NCI-H524 treated with DMSO at 0.1 percent for 48 hours (cell line): Measurements from ENCODE around the gene DCN.
"Not testable (repeated sequence)": the region's sequence is repeated elsewhere in the genome, so short reads cannot be mapped to it uniquely, and the experiment has no call there.

Experiments
- DNase-seq: peaks from one replicate; lab custom pipeline; 2025; lab: John Stamatoyannopoulos, UW

The DCN gene, protein sequence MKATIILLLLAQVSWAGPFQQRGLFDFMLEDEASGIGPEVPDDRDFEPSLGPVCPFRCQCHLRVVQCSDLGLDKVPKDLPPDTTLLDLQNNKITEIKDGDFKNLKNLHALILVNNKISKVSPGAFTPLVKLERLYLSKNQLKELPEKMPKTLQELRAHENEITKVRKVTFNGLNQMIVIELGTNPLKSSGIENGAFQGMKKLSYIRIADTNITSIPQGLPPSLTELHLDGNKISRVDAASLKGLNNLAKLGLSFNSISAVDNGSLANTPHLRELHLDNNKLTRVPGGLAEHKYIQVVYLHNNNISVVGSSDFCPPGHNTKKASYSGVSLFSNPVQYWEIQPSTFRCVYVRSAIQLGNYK

GRCh38 chr12:91182636-91183455 lies at the start of gene DCN:
DCN (minus strand) TSS chr12:91182817; CDS start chr12:91178552, 4,265 bp downstream.
- DNase-seq = no peak

- no peak for DNase-seq
Measured at GRCh38 chr12:91230841-91231240, 48.2 kb upstream of the DCN start.

- DNase-seq = no peak
Measured at GRCh38 chr12:91226951-91227350, 44.3 kb upstream of the DCN start.

DNA sequence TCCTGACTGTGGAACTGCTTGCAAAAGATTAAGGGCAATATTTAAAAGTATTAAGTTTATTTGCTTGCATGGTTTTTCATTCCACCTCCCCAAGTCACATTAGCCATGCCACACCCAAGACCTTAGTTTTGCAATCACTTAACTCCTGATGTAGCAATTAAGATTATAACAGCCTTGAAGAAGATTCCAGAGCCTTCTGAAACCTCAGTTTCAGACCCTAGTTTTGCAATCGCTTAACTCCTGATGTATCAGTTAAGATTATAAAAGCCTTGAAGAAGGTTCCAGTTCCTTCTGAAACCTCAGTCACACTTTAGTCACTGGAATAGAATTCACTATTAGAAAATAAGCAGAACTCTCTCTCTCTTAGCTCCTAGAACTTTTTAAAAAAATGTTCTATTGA lies 42.7 kb upstream of the DCN start:
- DNase-seq = no peak

- no peak for DNase-seq
Measured at GRCh38 chr12:91224401-91224800, 41.8 kb upstream of the DCN start.

DNA sequence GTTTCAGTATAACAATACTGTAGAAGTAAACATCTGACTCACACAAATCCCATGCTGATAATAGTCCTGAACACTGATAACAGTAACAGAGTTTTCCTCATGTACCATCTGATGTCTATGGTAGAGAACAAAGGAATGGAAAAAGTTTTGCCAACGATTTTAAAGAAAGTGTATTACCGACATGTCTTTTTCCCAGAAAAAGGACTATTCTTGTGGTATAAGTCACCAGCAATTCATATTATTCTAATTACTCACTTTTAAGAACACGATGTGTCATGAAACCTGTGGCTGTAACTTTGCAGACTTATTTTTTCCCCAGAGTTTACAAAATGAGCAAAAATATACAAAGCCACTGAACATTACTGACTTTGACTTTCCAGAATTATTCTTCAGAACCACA lies 40.1 kb upstream of the DCN start:
- no peak for DNase-seq

DNA sequence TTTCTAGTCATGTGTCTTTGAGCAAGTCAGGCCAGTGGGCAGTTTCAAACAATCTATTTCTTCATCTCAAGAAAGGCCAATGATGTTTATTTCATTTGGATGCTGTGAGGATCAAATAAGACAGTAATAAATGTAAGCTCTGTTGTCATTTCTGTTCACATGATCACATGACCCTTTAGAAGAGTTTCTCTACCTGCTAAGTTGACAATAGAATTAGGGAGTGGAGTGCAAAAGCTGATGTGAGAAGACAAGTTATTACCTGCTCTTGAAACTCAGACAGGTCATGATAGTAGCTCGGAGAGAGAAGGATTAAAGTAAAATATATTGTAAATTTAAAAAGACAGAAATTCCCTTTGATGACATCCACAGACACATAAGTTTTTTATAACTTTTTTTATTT lies 37.3 kb upstream of the DCN start:
- no peak for DNase-seq

DNA sequence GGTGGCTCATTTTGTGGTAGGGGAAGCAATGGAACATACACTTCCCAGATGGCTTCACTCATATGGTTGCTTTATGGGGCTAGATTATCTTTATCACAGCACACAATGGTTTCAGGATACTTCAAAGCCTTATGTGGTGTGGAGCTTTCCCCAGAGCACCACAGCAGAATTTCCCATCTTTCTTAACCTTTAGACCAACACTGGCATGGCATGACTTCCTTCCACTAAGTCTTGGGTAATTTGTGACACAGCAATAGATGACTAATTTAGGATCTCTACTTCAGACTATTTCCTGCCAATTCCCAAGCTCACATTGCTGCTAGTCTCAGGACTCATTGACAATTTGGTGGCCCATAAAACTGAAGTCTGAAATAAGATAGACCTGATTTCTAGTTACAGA lies 36.9 kb upstream of the DCN start:
- no peak for DNase-seq

GRCh38 chr12:91216871-91217270 lies 34.3 kb upstream of the DCN start:
- DNase-seq = no peak

GRCh38 chr12:91215940-91216454 lies 33.4 kb upstream of the DCN start:
- no peak for DNase-seq

GRCh38 chr12:91211866-91212265 lies 29.2 kb upstream of the DCN start:
- no peak for DNase-seq

DNA sequence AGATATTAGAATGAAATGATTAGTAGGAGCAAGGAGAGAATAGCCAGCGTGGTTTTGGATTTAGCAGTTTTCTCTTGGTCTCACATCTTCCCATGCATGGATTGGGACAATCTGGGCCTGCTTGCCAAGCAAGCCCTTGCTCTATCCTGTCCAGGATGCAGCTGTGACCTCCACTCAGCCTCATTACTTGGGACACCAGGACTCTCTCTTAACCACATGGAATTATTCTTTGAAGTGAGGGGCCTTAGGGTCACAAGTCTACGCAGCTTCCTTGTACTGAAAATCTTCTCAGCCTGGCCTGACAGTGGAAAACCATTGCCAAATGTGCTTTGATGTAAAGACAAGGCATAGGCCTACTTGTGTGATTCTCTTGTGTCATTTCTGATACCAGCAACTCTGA lies 28.0 kb upstream of the DCN start:
- no peak for DNase-seq

DNA sequence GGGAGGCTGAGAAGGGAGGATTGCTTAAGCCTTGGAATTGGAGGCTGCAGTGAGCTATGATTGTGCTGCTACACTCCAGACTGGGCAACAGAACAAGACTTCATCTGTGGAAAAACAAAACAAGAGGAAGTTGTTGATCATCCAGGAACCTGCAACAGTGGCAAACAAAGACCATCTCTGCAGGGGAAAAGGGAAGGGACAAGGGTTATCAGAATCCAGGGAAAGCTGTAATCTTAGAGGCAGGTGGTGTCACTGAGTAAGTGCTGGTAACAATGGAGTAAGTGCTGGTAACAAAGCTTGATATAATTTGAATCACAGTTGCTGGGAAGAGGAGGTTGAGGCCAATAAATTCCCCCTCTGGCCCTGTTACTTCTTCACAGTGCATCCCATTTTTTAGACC lies 27.5 kb upstream of the DCN start:
- no peak for DNase-seq

DNA sequence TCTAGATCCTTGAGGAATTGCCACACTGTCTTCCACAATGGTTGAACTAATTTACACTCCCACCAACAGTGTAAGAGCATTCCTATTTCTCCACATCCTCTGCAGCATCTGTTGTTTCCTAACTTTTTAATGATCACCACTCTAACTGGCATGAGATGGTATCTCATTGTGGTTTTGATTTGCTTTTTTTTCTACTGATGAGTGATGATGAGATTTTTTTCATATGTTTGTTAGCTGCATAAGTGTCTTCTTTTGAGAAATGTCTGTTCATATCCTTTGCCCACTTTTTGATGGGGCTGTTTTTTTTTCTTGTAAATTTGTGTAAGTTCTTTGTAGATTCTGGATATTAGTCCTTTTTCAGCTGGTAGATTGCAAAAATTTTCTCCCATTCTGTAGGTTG lies 24.7 kb upstream of the DCN start:
- not testable (repeated sequence) for DNase-seq

- DNase-seq = no peak
Measured at GRCh38 chr12:91205811-91206210, 23.2 kb upstream of the DCN start.

DNA sequence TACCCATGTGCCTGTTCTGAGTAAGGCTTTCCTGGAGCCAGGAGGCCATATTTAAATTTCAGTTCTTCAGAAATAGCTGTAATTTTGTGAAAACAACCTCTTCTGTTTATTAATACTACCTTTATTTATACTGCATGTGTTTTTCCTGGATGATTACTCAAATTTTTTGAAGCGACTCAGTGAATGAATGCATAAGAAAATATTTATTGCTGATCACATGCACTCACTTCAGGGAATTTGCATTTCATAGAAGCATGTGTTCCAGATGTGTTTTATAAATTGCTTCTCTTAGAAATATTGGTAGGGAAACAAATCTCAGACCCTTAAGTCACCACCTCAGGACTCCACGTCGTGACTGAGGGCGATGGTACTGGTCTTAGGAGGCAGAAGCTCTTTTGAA lies 21.8 kb upstream of the DCN start:
- DNase-seq = no peak

DNA sequence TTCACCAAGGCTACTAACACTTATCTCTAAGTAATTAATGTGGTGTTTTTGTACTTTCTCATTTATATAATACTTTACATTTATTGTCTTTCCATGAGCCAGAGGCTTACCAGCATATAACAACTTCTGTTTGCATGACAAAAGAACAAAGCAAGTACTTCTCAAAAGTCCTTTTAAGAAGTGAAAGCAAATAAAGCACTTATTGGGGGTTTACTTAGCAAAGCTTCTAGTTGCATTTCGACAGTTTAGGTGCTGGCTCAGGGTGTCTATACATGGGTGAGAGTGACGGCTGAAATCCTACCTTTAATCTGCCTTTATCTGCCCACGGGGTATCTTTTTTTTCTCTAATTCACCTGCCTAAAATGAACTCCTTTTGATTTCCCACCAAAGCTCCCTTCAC lies 21.0 kb upstream of the DCN start:
- DNase-seq = no peak

GRCh38 chr12:91202390-91202789 lies 19.8 kb upstream of the DCN start:
- no peak for DNase-seq

DNA sequence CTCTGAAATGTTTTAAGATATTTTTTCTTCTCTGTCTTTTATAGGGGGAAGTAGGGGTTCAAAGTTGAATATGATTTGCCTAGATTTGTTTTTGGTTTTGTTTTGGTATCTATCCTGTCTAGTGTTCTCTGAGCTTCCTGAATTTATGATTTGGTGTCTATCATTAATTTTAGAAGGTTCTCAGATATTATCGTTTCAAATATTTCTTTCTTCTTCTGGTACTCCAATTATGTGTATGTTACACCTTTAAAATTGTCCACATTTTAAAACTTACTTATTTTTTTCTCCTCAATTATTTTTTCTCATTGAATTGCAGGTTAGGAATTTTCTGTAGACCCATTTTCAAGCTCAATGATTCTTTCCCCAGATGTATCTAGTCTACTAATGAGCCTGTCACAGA lies 13.8 kb upstream of the DCN start:
- no peak for DNase-seq

- DNase-seq = no peak
Measured at GRCh38 chr12:91194500-91194899, 11.9 kb upstream of the DCN start.

GRCh38 chr12:91191513-91192111 lies 9.0 kb upstream of the DCN start:
- no peak for DNase-seq

GRCh38 chr12:91189516-91189915 lies 6.9 kb upstream of the DCN start:
- no peak for DNase-seq

DNA sequence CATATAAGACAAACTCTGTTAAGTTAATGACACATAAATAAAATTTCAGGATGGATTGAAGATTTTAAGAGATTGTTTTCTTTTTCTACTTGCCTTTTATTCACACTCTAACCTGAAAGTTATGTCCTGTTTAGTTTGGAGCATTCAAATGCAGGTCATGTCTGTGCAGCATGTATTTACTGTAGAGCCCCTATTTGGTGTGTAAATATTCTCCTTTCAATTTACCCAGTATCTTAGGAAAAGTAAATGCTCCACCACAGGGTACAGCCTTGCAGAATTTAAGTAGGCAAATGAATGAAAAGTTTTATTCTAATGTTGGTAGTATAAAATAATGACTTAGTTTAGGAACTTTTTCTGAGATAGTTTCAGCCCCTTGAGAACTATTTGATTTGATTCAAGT lies 6.2 kb upstream of the DCN start:
- DNase-seq = no peak
